IPS-11a (cell line): ENCODE results near the gene SPRN.
A peak's percentile ranks its signal among the peaks of the same experiment; 100 is the strongest.
"Not testable (repeated sequence)": the region's sequence is repeated elsewhere in the genome, so short reads cannot be mapped to it uniquely, and the experiment has no call there.

Source experiments
- H3K4me3 ChIP-seq: one replicate; pipeline ENCODE4 v1.5.1; 2013; ENCODE audit warnings: low read depth, low read length, control low read depth

SPRN gene

GRCh38 chr10:133388973-133389818 is 35.2 kb downstream of the SPRN start:
- no peak overlapping the region for H3K4me3 ChIP-seq

DNA sequence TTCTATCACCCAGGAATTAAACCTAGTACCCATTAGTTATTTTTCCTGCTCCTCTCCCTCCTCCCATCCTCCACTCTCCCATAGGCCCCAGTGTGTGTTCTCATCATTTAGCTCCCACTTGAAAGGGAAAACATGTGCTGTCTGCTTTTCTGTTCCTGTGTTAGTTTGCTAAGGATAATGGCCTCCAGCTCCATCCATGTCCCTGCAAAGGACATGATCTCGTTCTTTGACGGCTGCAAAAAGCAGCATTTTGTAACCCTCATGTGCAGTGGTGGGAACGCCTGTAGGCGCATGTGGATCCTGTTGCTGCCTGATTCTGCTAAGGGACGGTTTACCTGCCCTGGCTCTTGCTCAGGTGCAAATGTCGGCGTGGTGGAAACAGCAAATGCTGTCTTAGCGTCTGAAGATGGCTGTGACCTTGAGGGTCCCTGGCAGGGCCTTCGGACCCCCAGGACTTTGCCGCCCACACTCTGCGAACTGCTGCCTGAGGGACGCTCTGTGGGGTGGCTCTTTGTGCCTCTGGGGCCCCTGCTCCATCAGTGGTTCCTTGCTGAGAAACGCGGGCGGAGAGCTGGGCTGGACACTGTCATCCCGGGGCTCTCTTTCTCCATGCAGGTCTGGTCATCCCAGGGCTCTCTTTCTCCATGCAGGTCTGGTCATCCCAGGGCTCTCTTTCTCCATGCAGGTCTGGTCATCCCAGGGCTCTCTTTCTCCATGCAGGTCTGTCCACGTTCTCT is 36.0 kb downstream of the SPRN start:
- no peak overlapping the region for H3K4me3 ChIP-seq

- not testable (repeated sequence) for H3K4me3 ChIP-seq
These were observed 37.5 kb downstream of the SPRN start for GRCh38 chr10:133386951-133387350.

GRCh38 chr10:133385214-133385613 is 39.2 kb downstream of the SPRN start:
- no peak overlapping the region for H3K4me3 ChIP-seq

DNA sequence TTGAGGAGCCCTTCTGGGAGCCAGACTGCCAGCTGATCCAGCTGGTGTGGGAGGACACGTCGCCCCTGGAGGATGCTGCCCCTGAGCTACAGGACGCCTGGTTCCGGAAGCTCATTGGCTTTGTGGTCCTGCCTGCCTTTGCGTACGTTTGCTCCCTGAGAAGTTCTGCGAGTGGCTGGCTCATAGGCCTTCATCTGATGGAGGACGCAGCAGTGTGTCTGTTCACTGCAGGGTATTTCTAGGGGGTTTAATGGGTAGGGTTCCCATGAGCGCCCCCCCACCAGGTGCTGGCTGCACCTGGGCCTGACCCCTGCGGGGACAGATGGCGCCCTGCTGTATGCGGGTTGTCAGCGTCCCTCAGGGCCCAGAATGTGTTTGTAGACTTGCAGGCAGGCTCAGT is 40.4 kb downstream of the SPRN start:
- H3K4me3 ChIP-seq = no peak overlapping the region

DNA sequence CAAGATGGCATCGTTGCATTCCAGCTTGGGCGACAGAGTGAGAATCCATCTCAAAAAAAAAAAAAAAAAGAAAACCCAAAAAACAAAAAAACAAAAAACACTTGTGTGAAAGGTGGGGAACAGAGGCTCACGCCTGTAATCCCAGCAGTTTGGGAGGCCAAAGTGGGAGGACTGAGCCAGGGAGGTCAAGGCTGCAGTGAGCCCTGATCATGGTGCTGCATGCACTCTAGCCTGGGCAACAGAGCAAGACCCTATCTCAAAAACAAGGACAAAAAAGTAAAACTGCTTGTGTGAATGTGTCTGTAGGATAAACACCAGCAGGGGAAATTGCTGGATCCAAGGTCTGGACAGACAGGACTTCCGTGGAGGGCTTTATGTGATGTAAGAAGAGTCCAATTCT is 40.9 kb downstream of the SPRN start:
- no peak overlapping the region for H3K4me3 ChIP-seq

DNA sequence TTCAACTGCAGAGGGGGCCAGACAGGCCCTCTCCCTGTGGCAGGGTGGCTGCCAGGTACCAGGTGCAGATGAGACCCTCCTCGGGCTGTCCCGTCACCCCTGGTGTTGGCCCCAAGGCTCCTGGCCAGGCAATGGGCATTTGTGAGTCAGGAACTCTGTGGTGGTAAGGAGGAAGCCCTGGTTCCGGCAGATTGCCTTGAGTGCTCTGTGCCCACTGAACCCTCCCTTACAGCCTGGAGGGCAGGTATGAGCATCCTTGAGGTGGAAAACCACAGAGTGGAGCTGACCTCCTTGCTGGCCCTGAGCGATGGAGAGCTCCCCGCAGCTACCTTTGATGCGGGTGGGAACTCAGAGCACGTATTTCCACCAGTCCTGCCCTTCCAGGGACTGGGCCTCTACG is 43.4 kb downstream of the SPRN start:
- H3K4me3 ChIP-seq = no peak overlapping the region

DNA sequence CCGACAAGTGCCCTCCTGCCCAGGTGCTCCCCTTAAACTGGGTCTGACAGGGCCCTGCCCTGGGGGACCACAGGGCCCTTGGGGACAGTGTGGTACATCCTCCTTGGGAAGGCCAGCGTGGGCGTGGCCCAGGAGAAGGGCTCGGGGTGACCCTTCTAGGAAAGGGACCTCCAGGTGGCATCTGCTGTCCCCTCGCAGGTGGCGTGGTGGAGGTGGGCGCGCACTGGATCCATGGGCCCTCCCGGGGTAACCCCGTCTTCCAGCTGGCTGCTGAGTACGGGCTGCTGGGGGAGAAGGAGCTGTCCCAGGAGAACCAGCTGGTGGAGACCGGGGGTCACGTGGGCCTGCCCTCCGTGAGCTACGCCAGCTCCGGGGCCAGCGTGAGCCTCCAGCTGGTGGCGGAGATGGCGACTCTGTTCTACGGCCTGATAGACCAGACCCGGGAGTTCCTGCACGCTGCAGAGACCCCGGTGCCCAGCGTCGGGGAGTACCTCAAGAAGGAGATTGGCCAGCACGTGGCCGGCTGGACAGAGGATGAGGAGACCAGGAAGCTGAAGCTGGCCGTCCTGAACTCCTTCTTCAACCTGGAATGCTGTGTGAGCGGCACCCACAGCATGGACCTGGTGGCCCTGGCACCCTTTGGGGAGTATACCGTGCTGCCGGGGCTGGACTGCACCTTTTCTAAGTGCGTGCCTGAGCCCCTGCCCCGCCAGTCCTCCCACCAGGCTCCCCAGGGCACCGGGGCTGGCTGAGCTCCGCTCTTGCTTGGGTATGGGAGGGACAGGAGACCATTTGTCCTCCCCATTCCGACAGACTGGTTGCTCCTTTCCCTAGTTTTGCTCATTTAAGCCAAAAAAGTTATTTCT is 44.4 kb downstream of the SPRN start:
- H3K4me3 ChIP-seq = peak overlapping the region; percentile 35

GRCh38 chr10:133379152-133379800 is 45.1 kb downstream of the SPRN start, which contains the start of gene PAOX:
Gene PAOX (plus strand): TSS chr10:133379262. CDS start chr10:133379317, 55 bp downstream.
- peak within 1 kb of the TSS; percentile 61 for H3K4me3 ChIP-seq

DNA sequence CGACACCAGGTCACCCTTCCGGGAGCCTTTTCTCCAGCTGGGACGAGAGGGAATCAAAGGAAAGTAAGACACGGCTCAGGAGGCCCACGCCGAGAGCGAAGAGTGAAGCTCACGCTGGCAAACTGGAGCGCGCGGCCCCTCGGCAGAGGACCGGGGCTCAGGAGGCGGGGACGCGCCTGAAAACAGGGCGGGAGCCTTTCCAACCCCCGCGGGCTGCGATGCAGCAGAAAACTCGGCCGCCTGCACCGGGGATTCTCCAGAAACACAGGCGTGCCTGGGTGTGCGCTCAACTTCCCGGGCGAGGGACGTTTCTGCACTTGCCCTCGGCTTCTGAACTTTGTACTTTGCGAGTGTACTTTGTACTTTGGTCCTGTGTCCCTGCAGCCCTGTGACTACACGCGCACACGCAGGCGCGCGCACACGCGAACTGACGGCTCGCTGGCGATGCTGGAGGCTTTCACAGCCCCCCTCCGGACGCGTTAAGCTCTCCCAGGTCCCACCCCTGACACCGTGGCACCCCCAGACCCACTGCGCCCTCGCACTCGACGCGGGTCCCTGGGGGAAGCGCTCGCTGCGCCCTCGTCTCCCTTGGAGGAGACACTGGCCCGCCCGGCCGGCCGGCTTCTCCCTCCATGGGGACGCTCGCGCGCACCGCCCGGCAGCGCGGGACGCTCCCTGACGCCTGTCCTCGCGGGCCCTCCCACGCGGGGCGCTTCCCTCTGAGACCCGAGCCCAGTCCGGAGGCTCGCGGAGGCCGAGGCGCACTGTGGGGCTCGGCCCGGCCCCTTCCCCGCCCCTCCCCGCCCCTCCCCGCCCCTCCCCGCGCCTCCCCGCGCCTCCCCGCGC is 46.0 kb downstream of the SPRN start:
- H3K4me3 ChIP-seq = peak overlapping the region; percentile 61

- H3K4me3 ChIP-seq = peak overlapping the region; percentile 61
These were observed 46.6 kb downstream of the SPRN start for GRCh38 chr10:133377818-133378250.

- no peak overlapping the region for H3K4me3 ChIP-seq
These were observed 47.2 kb downstream of the SPRN start for GRCh38 chr10:133377025-133377817.

DNA sequence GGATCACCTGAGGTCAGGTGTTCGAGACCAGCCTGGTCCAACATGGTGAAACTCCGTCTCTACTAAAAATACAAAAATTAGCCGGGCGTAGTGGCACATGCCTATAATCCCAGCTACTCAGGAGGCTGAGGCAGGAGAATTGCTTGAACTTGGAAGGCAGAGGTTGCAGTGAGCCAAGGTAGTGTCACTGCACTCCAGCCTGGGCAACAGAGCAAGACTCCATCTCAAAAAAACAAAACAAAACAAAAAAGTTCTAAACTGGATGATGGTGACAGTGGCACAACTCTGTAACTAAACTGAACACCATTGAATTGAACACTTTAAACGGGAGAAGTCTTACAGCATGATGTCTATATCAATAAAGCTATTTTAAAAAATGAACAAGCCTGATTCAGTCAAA is 48.2 kb downstream of the SPRN start:
- not testable (repeated sequence) for H3K4me3 ChIP-seq

- no peak overlapping the region for H3K4me3 ChIP-seq
These were observed 48.9 kb downstream of the SPRN start for GRCh38 chr10:133375357-133376115.

GRCh38 chr10:133373174-133374090 is 51.0 kb downstream of the SPRN start, which contains the start of gene ECHS1:
Gene ECHS1 (minus strand): TSS chr10:133373354. CDS start chr10:133373333, 21 bp downstream.
- H3K4me3 ChIP-seq = peak within 1 kb of the TSS; percentile 87

DNA sequence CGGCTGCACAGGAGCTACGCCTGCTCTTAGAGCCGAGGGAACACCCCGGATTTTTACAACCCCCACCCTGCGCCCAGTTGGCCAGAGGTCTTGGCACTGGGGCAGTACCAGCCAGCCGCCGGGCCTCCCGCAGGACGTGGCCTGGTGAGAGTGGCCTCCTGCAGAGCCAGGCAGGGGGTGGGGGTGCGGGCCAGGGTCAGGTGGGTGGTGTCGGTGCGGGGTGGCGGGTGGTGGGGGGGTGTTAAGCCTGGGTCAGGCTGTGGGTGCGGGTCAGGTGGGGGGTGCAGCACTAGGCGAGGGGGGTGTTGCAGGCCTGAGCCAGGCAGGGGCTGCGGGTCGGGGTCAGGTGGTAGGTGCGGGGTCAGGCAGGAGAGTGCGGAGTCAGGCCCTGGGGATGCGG is 51.9 kb downstream of the SPRN start:
- no peak overlapping the region for H3K4me3 ChIP-seq
